A673 (cell line): ENCODE data around the gene LRR1. TPM values are rescaled to one million over a fixed set of nuclear protein-coding genes. Genes with fewer than 3 reads are reported as not detected.
A peak's percentile ranks its signal among the peaks of the same experiment; 100 is the strongest.

ENCODE experiments used
- Bru-seq: library from RNA; stranded (reverse); fragments of 400-500 nt; gene quantifications from one replicate; lab custom pipeline; 2021; lab: Mats Ljungman, UMichigan
- BruChase-seq, 2 experiments: library from RNA; stranded (reverse); fragments of 400-500 nt; gene quantifications; one replicate each; lab custom pipeline; 2021; lab: Mats Ljungman, UMichigan
- BruUV-seq: library from RNA; stranded (reverse); fragments of 400-500 nt; replicated peaks from 2 replicates; lab custom pipeline; 2021; lab: Mats Ljungman, UMichigan
- CTCF ChIA-PET: fragments of 300-600 bp; sonication (Branson Sonifier 250); formaldehyde crosslinking; loops from one replicate; lab custom pipeline; 2022; ENCODE audit warnings: antibody characterized with exemption; lab: Charles Lee
- POLR2A ChIA-PET: fragments of 300-600 bp; sonication (Branson Sonifier 250); formaldehyde crosslinking; loops from one replicate; lab custom pipeline; 2022; ENCODE audit warnings: antibody characterized with exemption; ENCODE audit not compliant: low non-redundant PET; lab: Charles Lee
- DNase-seq: peaks from one replicate; pipeline ENCODE4 v3.0.0-alpha.2; 2015; ENCODE audit warnings: low spot score
- H3K27ac ChIP-seq: fragments of 200-600 bp; sonication (generic); 2 replicates; pipeline ENCODE4 v1.5.1; 2016; ENCODE audit warnings: mixed run types, low read depth, mild to moderate bottlenecking, mixed read lengths, antibody characterized with exemption, low read length; ENCODE audit not compliant: poor library complexity, severe bottlenecking
- H3K27me3 ChIP-seq: fragments of 200-600 bp; sonication (generic); replicated peaks from 2 replicates; pipeline ENCODE4 v1.6.1; 2017; ENCODE audit warnings: mixed run types, low read depth, mild to moderate bottlenecking, mixed read lengths, antibody characterized with exemption, low read length; ENCODE audit not compliant: insufficient read depth, poor library complexity
- H3K36me3 ChIP-seq: fragments of 200-600 bp; sonication (generic); 2 replicates; pipeline ENCODE4 v1.6.1; 2016; ENCODE audit warnings: mixed run types, mild to moderate bottlenecking, mixed read lengths, antibody characterized with exemption, low read length; ENCODE audit not compliant: insufficient read depth, poor library complexity, severe bottlenecking
- H3K4me1 ChIP-seq: fragments of 200-600 bp; sonication (generic); 2 replicates; pipeline ENCODE4 v1.6.1; 2017; ENCODE audit warnings: mixed run types, mild to moderate bottlenecking, mixed read lengths, antibody characterized with exemption, low read length; ENCODE audit not compliant: insufficient read depth, poor library complexity, severe bottlenecking
- H3K4me3 ChIP-seq: fragments of 200-600 bp; sonication (generic); 2 replicates; pipeline ENCODE4 v1.5.1; 2016; ENCODE audit warnings: low read depth, mixed run types, mild to moderate bottlenecking, mixed read lengths, low read length; ENCODE audit not compliant: poor library complexity, severe bottlenecking
- H3K9me3 ChIP-seq: fragments of 200-600 bp; sonication (generic); 2 replicates; pipeline ENCODE4 v1.6.1; 2016; ENCODE audit warnings: mixed run types, low read depth, mild to moderate bottlenecking, mixed read lengths, antibody characterized with exemption, low read length; ENCODE audit not compliant: poor library complexity, severe bottlenecking
- EZH2 ChIP-seq: fragments of 200-600 bp; sonication (generic); IDR thresholded peaks from 2 replicates; pipeline ENCODE4 v1.6.1; 2017; ENCODE audit warnings: borderline replicate concordance, low read depth, mild to moderate bottlenecking, mixed read lengths, antibody characterized with exemption, low read length; ENCODE audit not compliant: poor library complexity, severe bottlenecking
- intact Hi-C: fragments of 100-400 bp; cut with micrococcal nuclease; formaldehyde crosslinking; loops from one replicate; pipeline ENCODE4 v1.10.0; 2022; ENCODE audit not compliant: unreplicated experiment
- long read RNA-seq: library from polyadenylated mRNA; stranded (forward); transcript quantifications from one replicate; pipeline ENCODE4 v2.0.0, GENCODE V29; 2022
- total RNA-seq: library from RNA; stranded (reverse); gene quantifications from 2 replicates; pipeline ENCODE4 v1.2.3, GENCODE V29; 2021
- TF ChIP-seq, protein P1 (sequence below): fragments of 300-800, 200-600 bp; sonication (generic); conservative IDR thresholded peaks from 2 replicates; pipeline ENCODE4 v1.5.1; 2017; ENCODE audit warnings: low read depth, mild to moderate bottlenecking, antibody characterized with exemption, low read length, moderate library complexity, mixed read lengths

Gene LRR1, protein sequence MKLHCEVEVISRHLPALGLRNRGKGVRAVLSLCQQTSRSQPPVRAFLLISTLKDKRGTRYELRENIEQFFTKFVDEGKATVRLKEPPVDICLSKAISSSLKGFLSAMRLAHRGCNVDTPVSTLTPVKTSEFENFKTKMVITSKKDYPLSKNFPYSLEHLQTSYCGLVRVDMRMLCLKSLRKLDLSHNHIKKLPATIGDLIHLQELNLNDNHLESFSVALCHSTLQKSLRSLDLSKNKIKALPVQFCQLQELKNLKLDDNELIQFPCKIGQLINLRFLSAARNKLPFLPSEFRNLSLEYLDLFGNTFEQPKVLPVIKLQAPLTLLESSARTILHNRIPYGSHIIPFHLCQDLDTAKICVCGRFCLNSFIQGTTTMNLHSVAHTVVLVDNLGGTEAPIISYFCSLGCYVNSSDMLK
- total RNA-seq, result 47.5 and 49.2 TPM in 2 replicates
- Bru-seq, nascent RNA, result percentile 88 among the genes with signal in this experiment
- percentile 89 among the genes with signal in this experiment for BruChase-seq, experiment 1, labeled RNA remaining after a 2-hour chase
- BruChase-seq, experiment 2, labeled RNA remaining after a 6-hour chase, result percentile 85 among the genes with signal in this experiment
- long read RNA-seq, transcript LRR1-201 (4 exons, 1,745 nt), result major isoform, 29 of 70 reads
- long read RNA-seq, transcript LRR1-202 (3 exons, 957 nt), result minor isoform, 22 of 70 reads
- long read RNA-seq, partial matches to known transcripts, result 2 of 70 reads
- long read RNA-seq, other reads (novel, unspliced or antisense), result 17 of 70 reads

DNA sequence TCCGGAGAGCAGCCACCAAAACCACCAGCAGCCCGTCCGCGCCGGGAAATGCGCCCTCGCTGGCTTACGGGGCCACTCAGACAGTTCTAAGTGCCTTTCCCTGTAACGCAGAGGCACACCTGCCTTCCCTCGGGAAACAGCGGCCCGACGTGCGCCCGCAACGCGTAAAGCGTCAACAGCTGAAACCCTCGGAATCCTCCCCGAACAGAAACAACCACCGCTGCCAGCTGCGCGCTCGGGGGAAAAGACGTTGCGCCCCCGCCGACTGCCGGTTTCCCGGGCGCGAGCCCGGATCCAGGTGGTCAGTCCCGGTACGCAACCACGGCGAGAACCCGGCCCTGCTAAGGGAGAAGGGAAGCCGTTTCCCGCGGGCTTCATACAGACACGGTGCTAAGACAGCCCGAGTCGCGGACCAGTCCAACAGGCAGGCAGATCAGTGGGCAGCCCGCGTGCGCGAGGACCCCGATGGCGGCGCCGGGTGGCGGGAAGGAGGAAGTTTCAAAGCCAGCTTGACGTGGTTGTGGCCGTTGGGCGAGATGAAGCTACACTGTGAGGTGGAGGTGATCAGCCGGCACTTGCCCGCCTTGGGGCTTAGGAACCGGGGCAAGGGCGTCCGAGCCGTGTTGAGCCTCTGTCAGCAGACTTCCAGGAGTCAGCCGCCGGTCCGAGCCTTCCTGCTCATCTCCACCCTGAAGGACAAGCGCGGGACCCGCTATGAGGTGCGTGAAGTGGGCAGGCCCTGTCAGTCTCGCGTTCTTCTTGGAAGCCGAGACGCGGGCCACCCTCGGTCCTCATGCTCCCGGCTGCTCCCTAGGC lies at the start of gene LRR1:
TSS of gene LRR1 (plus strand) at position 456 of the 816 bp plus-strand sequence. CDS start at position 537, 81 bp downstream.
- no TSS peak for BruUV-seq

DNA sequence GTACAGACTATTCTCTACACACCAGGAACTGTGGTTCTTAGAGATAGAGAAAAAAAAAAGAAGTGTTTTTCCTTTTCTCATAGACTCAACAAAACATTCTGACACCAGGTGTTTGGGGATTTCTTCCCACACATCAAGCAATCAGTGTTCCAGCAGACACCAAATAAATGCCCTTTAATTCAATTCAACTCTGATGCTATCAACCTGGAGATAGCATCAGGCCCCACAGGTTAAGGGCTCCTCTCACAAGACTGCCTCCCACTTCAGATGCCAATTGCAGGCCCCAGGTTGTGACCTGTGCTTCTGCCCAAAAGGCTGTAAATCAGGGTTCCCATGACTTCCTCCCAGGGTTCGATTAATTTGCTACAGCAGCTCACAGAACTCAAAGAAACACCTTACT lies 49.3 kb upstream of the LRR1 start:
- Histone ChIP-seq H3K4me1 (no peaks in the 10 kb centered on the region), H3K36me3 (no peaks in the 10 kb centered on the region), H3K27me3 (no peaks in the 10 kb centered on the region), H3K4me3 (no peak overlapping the region), H3K27ac (no peak overlapping the region), H3K9me3 (no peaks in the 10 kb centered on the region)
- ChIA-PET POLR2A (no interaction called here), CTCF (no interaction called here)
- TF ChIP-seq, protein P1, sequence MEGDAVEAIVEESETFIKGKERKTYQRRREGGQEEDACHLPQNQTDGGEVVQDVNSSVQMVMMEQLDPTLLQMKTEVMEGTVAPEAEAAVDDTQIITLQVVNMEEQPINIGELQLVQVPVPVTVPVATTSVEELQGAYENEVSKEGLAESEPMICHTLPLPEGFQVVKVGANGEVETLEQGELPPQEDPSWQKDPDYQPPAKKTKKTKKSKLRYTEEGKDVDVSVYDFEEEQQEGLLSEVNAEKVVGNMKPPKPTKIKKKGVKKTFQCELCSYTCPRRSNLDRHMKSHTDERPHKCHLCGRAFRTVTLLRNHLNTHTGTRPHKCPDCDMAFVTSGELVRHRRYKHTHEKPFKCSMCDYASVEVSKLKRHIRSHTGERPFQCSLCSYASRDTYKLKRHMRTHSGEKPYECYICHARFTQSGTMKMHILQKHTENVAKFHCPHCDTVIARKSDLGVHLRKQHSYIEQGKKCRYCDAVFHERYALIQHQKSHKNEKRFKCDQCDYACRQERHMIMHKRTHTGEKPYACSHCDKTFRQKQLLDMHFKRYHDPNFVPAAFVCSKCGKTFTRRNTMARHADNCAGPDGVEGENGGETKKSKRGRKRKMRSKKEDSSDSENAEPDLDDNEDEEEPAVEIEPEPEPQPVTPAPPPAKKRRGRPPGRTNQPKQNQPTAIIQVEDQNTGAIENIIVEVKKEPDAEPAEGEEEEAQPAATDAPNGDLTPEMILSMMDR, result no peak
- TF ChIP-seq EZH2, result no peak
- intact Hi-C loops, result no loop called here
- no peak for DNase-seq
- BruUV-seq, result no TSS peak

More for the DNA sequence above, at the start of gene LRR1:
- Histone ChIP-seq H3K4me3 (peak within 1 kb of the TSS; percentile 95), H3K36me3 (peaks cover 20% of the 10 kb centered on the region), H3K4me1 (no peaks in the 10 kb centered on the region), H3K9me3 (no peaks in the 10 kb centered on the region), H3K27me3 (no peaks in the 10 kb centered on the region), H3K27ac (peak within 1 kb of the TSS; percentile 97)
- POLR2A ChIA-PET, result interaction anchor here (0.6 kb wide), 1 partner anchor 19 kb away, joined by 5 read pairs; no protein-coding TSS in a partner anchor
- peak; percentile 86 for DNase-seq
- TF ChIP-seq, protein P1, result 0 out of 2 replicates have a peak, but pooled peaks have one; percentile 9
- TF ChIP-seq EZH2, result no peak
- CTCF ChIA-PET, result interaction anchor here (0.9 to 1.2 kb wide), 2 partner anchors 12 to 22 kb away, joined by 3 to 4 read pairs; partner anchors contain the start of genes MGAT2, RPL36AL and RPS29
- intact Hi-C loops, result no loop called here

DNA sequence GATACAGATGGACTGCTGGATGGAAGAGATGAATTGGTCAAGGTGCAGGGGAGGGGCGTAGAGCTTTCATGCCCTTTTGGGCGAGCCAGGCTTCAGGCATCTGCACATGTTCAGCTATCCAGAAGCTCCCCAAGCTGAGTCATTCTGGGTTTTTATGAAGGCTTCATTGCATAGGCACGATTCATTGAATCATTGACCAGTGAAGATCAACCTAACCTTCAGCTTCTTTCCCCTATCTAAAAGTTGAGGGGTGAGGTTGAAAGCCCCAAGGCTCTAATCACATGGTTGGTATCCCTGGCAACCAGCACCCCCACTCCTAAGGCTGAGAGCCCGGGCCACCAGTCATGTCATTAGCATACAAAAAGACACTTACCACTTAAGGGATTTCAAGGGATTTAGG lies 48.9 kb upstream of the LRR1 start:
- DNase-seq, result peak; percentile 21
- Histone ChIP-seq H3K4me3 (no peak overlapping the region), H3K4me1 (no peaks in the 10 kb centered on the region)

More for the DNA sequence above, 48.9 kb upstream of the LRR1 start:
- no peaks in the 10 kb centered on the region for H3K36me3 ChIP-seq
- no peaks in the 10 kb centered on the region for H3K27me3 ChIP-seq
- no TSS peak for BruUV-seq
- intact Hi-C loops, result loop anchor here (2.0 kb wide), 1 partner anchor 89 kb away; no protein-coding TSS in a partner anchor
- no peak for TF ChIP-seq EZH2
- TF ChIP-seq, protein P1, result no peak
- CTCF ChIA-PET, result no interaction called here
- no peak overlapping the region for H3K27ac ChIP-seq
- H3K9me3 ChIP-seq, result no peaks in the 10 kb centered on the region
- POLR2A ChIA-PET, result no interaction called here
